GM12878 (cell line): Measurements from ENCODE around the gene OPRM1. TPM values are rescaled to one million over a fixed set of nuclear protein-coding genes. Genes with fewer than 3 reads are reported as not detected.

Source experiments
- ATAC-seq: fragments of 200-7000 bp; cut with Tn5 transposase; 3 replicates; pipeline ENCODE4 v1.9.1; 2020; ENCODE audit warnings: mild to moderate bottlenecking, moderate library complexity
- BruUV-seq: library from RNA; stranded (reverse); fragments of 400-500 nt; replicated peaks from 2 replicates; lab custom pipeline; 2021; lab: Mats Ljungman, UMichigan
- CTCF ChIA-PET: fragments of 300-600 bp; sonication (Branson Sonifier 250); formaldehyde crosslinking; extraction: SDS; loops from one replicate; lab custom pipeline; 2021; ENCODE audit warnings: inconsistent platforms; lab: Yijun Ruan, JAX
- POLR2A ChIA-PET: fragments of 350-600 bp; formaldehyde crosslinking; extraction: SDS; loops from one replicate; lab custom pipeline; 2021; ENCODE audit warnings: inconsistent platforms; lab: Charles Lee
- RAD21 ChIA-PET: fragments of 300-600 bp; sonication (Branson Sonifier 250); formaldehyde crosslinking; loops from one replicate; lab custom pipeline; 2023; ENCODE audit warnings: antibody characterized with exemption; ENCODE audit not compliant: unreplicated experiment; lab: Charles Lee
- SMC1A ChIA-PET: fragments of 300-600 bp; sonication (Branson Sonifier 250); formaldehyde crosslinking; loops from one replicate; lab custom pipeline; 2023; ENCODE audit not compliant: unreplicated experiment, uncharacterized antibody; lab: Charles Lee
- DNase-seq: peaks from one replicate; pipeline ENCODE4 v3.0.0-alpha.2; 2011; ENCODE audit warnings: low read depth, low spot score
- FAIRE-seq: peaks from 3 replicates; lab custom pipeline; 2011; peaks lifted over from hg19 to GRCh38; lab: Jason Lieb, UNC
- H2AFZ ChIP-seq: 2 replicates; pipeline ENCODE4 v1.6.0; 2011; ENCODE audit warnings: low read depth, low read length, control low read depth; ENCODE audit not compliant: control insufficient read depth
- H3K27ac ChIP-seq: 2 replicates; pipeline ENCODE4 v1.5.1; 2011; ENCODE audit warnings: control low read depth; ENCODE audit not compliant: control insufficient read depth, insufficient read depth
- H3K27me3 ChIP-seq, 2 experiments: replicated peaks in 1 of 2; 2 replicates each; pipeline versions ENCODE4 v1.6.0 to v1.6.1; 2011; ENCODE audit warnings: low read length in 1 of 2; ENCODE audit not compliant: control insufficient read depth in 2 of 2, insufficient read depth in 2 of 2
- H3K36me3 ChIP-seq, 2 experiments: 2 replicates each; pipeline ENCODE4 v1.5.1; 2011; ENCODE audit warnings: low read length in 1 of 2; ENCODE audit not compliant: control insufficient read depth in 2 of 2, insufficient read depth in 2 of 2
- H3K4me1 ChIP-seq: 2 replicates; pipeline ENCODE4 v1.6.1; 2011; ENCODE audit warnings: mild to moderate bottlenecking, low read length, moderate library complexity, mixed read lengths; ENCODE audit not compliant: control insufficient read depth, insufficient read depth
- H3K4me2 ChIP-seq: 2 replicates; pipeline ENCODE4 v1.6.0; 2011; ENCODE audit warnings: control low read depth; ENCODE audit not compliant: control insufficient read depth, insufficient read depth
- H3K4me3 ChIP-seq: fragments of 200-600 bp; sonication (generic); 2 replicates; pipeline ENCODE4 v1.5.1; 2016
- H3K79me2 ChIP-seq: 2 replicates; pipeline ENCODE4 v1.6.0; 2011; ENCODE audit warnings: low read length; ENCODE audit not compliant: control insufficient read depth, insufficient read depth
- H3K9ac ChIP-seq: 2 replicates; pipeline ENCODE4 v1.8.0; 2011; ENCODE audit warnings: low read length, control low read depth, mixed read lengths; ENCODE audit not compliant: control insufficient read depth, insufficient read depth
- H3K9me3 ChIP-seq: replicated peaks from 3 replicates; pipeline ENCODE4 v1.5.1; 2011; ENCODE audit warnings: mild to moderate bottlenecking, low read length; ENCODE audit not compliant: control insufficient read depth, insufficient read depth
- H4K20me1 ChIP-seq: 2 replicates; pipeline ENCODE4 v1.6.0; 2011; ENCODE audit not compliant: control insufficient read depth, insufficient read depth
- CEBPB ChIP-seq, 2 experiments: fragments of 150-350 bp in 1 of 2; IDR thresholded peaks; 2 replicates each; pipeline ENCODE4 v1.6.1; 2012 to 2014; ENCODE audit warnings: low read depth in 2 of 2, low read length in 2 of 2, borderline replicate concordance in 1 of 2, inconsistent platforms in 1 of 2
- GATAD2B ChIP-seq: fragments of 450-650 bp; conservative IDR thresholded peaks from 2 replicates; pipeline ENCODE4 v1.6.1; 2017; ENCODE audit warnings: low read depth, mild to moderate bottlenecking, moderate library complexity
- RUNX3 ChIP-seq: IDR thresholded peaks from 2 replicates; pipeline ENCODE4 v1.6.1; 2012; ENCODE audit warnings: low read length, inconsistent platforms
- SPI1 ChIP-seq: IDR thresholded peaks from 2 replicates; pipeline ENCODE4 v1.6.1; 2011; ENCODE audit warnings: low read depth, mild to moderate bottlenecking, low read length, moderate library complexity, borderline replicate concordance; ENCODE audit not compliant: insufficient read depth
- WGBS: methylation state at CpG from one replicate; pipeline ENCODE4 v1.1.6; 2016; ENCODE audit warnings: low lambda C conversion rate; ENCODE audit not compliant: insufficient replicate concordance, insufficient coverage; ENCODE audit errors: missing lambda C conversion rate; 5-methylcytosine and 5-hydroxymethylcytosine counted together
- in situ Hi-C: fragments of 300-500 bp; cut with MboI; formaldehyde crosslinking; loops from 9 replicates; pipeline ENCODE4 v1.14.3; 2018; ENCODE audit warnings: mixed read lengths
- intact Hi-C: fragments of 100-400 bp; cut with micrococcal nuclease; formaldehyde crosslinking; loops from one replicate; pipeline ENCODE4 v1.14.2; 2022; ENCODE audit not compliant: unreplicated experiment
- polyA plus RNA-seq, 11 experiments: library from polyadenylated mRNA; depleted of rRNA in 4 of 11; unstranded in 6 of 11; stranded (reverse) in 5 of 11; fragments of >200 nt; fragmentation: Nextera tagmentation in 4 of 11; fragmentation: Illumina TruSeq in 1 of 11; extraction: Ambion mirVana in 4 of 11; extraction: Trizol in 1 of 11; gene quantifications; 1 replicate in 1 of 11; 2 replicates in 10 of 11; pipeline versions ENCODE4 v1.2.1 to v1.2.3, GENCODE V29; 2011 to 2016; ENCODE audit warnings: inconsistent platforms in 2 of 11, missing spikeins in 2 of 11, low read depth in 1 of 11
- total RNA-seq, 4 experiments: library from RNA; depleted of rRNA in 3 of 4; stranded (reverse); fragments of >200 nt in 3 of 4; fragmentation: Illumina TruSeq in 1 of 4; extraction: Trizol in 1 of 4; gene quantifications; 2 replicates each; pipeline versions ENCODE4 v1.2.1 to v1.2.3, GENCODE V29; 2013 to 2021
- TF ChIP-seq, protein P1 (sequence below): fragments of 450-650 bp; IDR thresholded peaks from 2 replicates; pipeline ENCODE4 v1.6.1; 2018; ENCODE audit warnings: mild to moderate bottlenecking, low read depth, moderate library complexity; ENCODE audit not compliant: partially characterized antibody
- TF ChIP-seq, protein P2 (sequence below): fragments of 450-650 bp; IDR thresholded peaks from 2 replicates; pipeline ENCODE4 v1.6.1; 2017; ENCODE audit warnings: antibody characterized with exemption, mild to moderate bottlenecking, moderate library complexity

OPRM1 gene
- total and polyA plus RNA-seq, 10 of the 15 experiments (the other 5 are each of a cell fraction or from before 2014, with no cell fraction given): not detected

DNA sequence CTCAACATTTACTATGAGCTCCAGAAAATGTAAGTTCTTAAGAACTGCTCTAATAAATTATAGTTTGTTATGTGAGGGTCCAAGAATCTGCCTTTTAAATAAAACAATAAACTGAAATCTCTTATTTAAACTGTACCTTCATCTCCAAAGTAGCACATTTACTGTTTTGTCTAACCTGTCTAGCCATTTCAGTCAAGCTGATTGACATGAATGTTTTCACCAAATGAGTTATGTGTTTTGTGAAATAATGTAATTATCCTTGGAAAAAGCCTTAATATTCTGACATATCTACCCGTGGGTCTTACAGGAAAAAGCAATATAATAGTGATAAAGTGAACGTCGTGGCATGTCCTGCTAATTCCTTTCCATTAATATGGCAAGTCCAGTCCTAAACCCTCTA lies 57.8 kb downstream of the OPRM1 start:
- Histone ChIP-seq H3K79me2 (no peaks in the 10 kb centered on the region), H3K4me1 (no peaks in the 10 kb centered on the region), H3K9me3 (no peaks in the 10 kb centered on the region), H3K9ac (no peak overlapping the region), H4K20me1 (no peaks in the 10 kb centered on the region), H3K36me3 (no peaks in the 10 kb centered on the region), H3K27me3 (no peaks in the 10 kb centered on the region), H3K27ac (no peak overlapping the region), H3K4me3 (no peak overlapping the region), H2AFZ (no peak overlapping the region), H3K4me2 (no peak overlapping the region)
- intact Hi-C loops (no loop called here), in situ Hi-C loops (no loop called here)
- RAD21 ChIA-PET: interaction anchor here (0.8 kb wide), 1 partner anchor 11 kb away, joined by 3 read pairs; no protein-coding TSS in a partner anchor
- DNase-seq (no peak), FAIRE-seq (no peak), ATAC-seq (no peak)
- no TSS peak for BruUV-seq
- TF ChIP-seq RUNX3: no peak
- TF ChIP-seq CEBPB (IDR thresholded peaks at IDR 0.05; ENCODE audit: borderline replicate concordance in 1 of 2, low read depth in 2 of 2, low read length in 2 of 2): no peak
- TF ChIP-seq, protein P1, sequence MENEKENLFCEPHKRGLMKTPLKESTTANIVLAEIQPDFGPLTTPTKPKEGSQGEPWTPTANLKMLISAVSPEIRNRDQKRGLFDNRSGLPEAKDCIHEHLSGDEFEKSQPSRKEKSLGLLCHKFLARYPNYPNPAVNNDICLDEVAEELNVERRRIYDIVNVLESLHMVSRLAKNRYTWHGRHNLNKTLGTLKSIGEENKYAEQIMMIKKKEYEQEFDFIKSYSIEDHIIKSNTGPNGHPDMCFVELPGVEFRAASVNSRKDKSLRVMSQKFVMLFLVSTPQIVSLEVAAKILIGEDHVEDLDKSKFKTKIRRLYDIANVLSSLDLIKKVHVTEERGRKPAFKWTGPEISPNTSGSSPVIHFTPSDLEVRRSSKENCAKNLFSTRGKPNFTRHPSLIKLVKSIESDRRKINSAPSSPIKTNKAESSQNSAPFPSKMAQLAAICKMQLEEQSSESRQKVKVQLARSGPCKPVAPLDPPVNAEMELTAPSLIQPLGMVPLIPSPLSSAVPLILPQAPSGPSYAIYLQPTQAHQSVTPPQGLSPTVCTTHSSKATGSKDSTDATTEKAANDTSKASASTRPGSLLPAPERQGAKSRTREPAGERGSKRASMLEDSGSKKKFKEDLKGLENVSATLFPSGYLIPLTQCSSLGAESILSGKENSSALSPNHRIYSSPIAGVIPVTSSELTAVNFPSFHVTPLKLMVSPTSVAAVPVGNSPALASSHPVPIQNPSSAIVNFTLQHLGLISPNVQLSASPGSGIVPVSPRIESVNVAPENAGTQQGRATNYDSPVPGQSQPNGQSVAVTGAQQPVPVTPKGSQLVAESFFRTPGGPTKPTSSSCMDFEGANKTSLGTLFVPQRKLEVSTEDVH: no peak
- no peak for TF ChIP-seq SPI1
- TF ChIP-seq, protein P2, sequence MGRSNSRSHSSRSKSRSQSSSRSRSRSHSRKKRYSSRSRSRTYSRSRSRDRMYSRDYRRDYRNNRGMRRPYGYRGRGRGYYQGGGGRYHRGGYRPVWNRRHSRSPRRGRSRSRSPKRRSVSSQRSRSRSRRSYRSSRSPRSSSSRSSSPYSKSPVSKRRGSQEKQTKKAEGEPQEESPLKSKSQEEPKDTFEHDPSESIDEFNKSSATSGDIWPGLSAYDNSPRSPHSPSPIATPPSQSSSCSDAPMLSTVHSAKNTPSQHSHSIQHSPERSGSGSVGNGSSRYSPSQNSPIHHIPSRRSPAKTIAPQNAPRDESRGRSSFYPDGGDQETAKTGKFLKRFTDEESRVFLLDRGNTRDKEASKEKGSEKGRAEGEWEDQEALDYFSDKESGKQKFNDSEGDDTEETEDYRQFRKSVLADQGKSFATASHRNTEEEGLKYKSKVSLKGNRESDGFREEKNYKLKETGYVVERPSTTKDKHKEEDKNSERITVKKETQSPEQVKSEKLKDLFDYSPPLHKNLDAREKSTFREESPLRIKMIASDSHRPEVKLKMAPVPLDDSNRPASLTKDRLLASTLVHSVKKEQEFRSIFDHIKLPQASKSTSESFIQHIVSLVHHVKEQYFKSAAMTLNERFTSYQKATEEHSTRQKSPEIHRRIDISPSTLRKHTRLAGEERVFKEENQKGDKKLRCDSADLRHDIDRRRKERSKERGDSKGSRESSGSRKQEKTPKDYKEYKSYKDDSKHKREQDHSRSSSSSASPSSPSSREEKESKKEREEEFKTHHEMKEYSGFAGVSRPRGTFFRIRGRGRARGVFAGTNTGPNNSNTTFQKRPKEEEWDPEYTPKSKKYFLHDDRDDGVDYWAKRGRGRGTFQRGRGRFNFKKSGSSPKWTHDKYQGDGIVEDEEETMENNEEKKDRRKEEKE: no peak
- TF ChIP-seq GATAD2B: no peak
- SMC1A ChIA-PET: no interaction called here
- CTCF ChIA-PET: no interaction called here
- 0% methylated on average over 3 of the region's 3 CpGs for WGBS
- POLR2A ChIA-PET: no interaction called here
